PC-9 (cell line): ENCODE measurements around the gene SLC35E4.

Source experiments
- CTCF ChIP-seq: fragments of 200-600 bp; sonication (generic); conservative IDR thresholded peaks from 2 replicates; pipeline ENCODE4 v1.6.1; 2017; ENCODE audit warnings: mixed run types, antibody characterized with exemption, mild to moderate bottlenecking, moderate library complexity
- EZH2 ChIP-seq: fragments of 200-600 bp; sonication (generic); IDR thresholded peaks from 2 replicates; pipeline ENCODE4 v1.8.0; 2017; ENCODE audit warnings: antibody characterized with exemption, low read depth

DNA sequence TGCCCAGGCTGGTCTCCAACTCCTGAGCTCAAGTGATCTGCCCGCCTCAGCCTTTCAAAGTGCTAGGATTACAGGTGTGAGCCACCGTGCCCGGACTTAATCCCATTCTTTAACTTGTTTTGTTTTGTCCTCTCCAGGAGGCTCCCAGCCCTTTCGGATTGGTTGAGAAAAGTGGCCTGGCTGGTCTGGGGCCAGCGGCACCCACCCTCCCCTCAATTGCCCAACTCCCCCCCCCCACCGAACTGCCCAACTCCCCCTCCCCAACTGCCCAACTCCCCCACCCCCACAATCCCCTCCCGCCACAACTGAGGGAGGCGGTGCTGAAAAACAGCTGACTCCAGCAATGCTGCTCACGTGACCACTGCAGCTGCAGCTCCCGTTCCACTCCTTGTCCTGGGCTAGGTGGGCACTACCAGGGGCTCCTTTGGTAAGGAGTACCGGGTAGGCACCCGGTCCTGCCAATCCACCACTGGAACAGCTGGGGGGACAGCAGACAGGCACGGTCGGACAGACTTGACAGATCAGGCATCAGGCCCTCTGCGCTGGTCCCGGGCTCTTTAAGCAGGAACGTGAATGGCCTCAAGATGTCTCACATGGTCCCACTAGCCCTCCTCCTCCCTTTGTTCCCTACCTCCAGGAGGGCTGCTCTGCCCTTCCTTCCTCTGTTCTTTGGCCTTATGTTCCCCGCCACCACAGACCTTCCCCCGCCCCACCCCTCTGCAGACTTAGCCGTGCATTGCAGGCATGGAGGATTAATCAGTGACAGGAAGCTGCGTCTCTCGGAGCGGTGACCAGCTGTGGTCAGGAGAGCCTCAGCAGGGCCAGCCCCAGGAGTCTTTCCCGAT is 28.9 kb upstream of the SLC35E4 start, which contains the start of gene TCN2:
- TF ChIP-seq EZH2 (no peak), CTCF (no peak)
